NCI-H187 (cell line): Measurements from ENCODE around the gene XXYLT1.
A peak's percentile ranks its signal among the peaks of the same experiment; 100 is the strongest.
"Not testable (repeated sequence)": the region's sequence is repeated elsewhere in the genome, so short reads cannot be mapped to it uniquely, and the experiment has no call there.

Source experiments
- DNase-seq, 2 experiments: peaks; one replicate each; lab custom pipeline; 2025; lab: John Stamatoyannopoulos, UW

The XXYLT1 gene

GRCh38 chr3:195096484-195097330 is 174.3 kb downstream of the XXYLT1 start:
- no peak for DNase-seq

- no peak for DNase-seq
Measured at GRCh38 chr3:195096053-195096452, 174.9 kb downstream of the XXYLT1 start.

GRCh38 chr3:195095704-195096036 is 175.3 kb downstream of the XXYLT1 start:
- no peak for DNase-seq

GRCh38 chr3:195095035-195095703 is 175.8 kb downstream of the XXYLT1 start:
- DNase-seq: no peak

- no peak for DNase-seq
Measured at GRCh38 chr3:195094191-195094921, 176.6 kb downstream of the XXYLT1 start.

GRCh38 chr3:195093731-195094130 is 177.2 kb downstream of the XXYLT1 start:
- no peak for DNase-seq

GRCh38 chr3:195087840-195088601 is 182.9 kb downstream of the XXYLT1 start:
- DNase-seq: not testable (repeated sequence)

GRCh38 chr3:195087328-195087727 is 183.6 kb downstream of the XXYLT1 start:
- DNase-seq: peak in 1 of 2 experiments; percentile 12

GRCh38 chr3:195086885-195087284 is 184.1 kb downstream of the XXYLT1 start:
- DNase-seq: no peak

GRCh38 chr3:195086341-195086740 is 184.6 kb downstream of the XXYLT1 start:
- DNase-seq: no peak

- DNase-seq: no peak
Measured at GRCh38 chr3:195085356-195086130, 185.4 kb downstream of the XXYLT1 start.

GRCh38 chr3:195084746-195085145 is 186.2 kb downstream of the XXYLT1 start:
- DNase-seq: no peak

GRCh38 chr3:195083659-195084058 is 187.3 kb downstream of the XXYLT1 start:
- DNase-seq: no peak

GRCh38 chr3:195082811-195083210 is 188.1 kb downstream of the XXYLT1 start:
- DNase-seq: no peak

GRCh38 chr3:195081242-195081963 is 189.6 kb downstream of the XXYLT1 start:
- DNase-seq: peak in 1 of 2 experiments; percentile 22

GRCh38 chr3:195080571-195081151 is 190.3 kb downstream of the XXYLT1 start:
- no peak for DNase-seq

GRCh38 chr3:195080125-195080524 is 190.8 kb downstream of the XXYLT1 start:
- DNase-seq: no peak

- no peak for DNase-seq
Measured at GRCh38 chr3:195079636-195080035, 191.3 kb downstream of the XXYLT1 start.

- no peak for DNase-seq
Measured at GRCh38 chr3:195078891-195079440, 192.0 kb downstream of the XXYLT1 start.
